Naive thymus-derived CD8-positive, alpha-beta T cell (primary cell): ENCODE results near the gene PLAC1. TPM values are rescaled to one million over a fixed set of nuclear protein-coding genes. Genes with fewer than 3 reads are reported as not detected.

Experiments
- ATAC-seq, 2 donors: fragments of 150-1000 bp; cut with Tn5 transposase in 1 of 2; sonication (Bioruptor Pico), chemical (Tn5 transposase) in 1 of 2; 1 replicate in 1 of 2; 2 replicates in 1 of 2; pipeline ENCODE4 v1.10.0; 2021; ENCODE audit warnings: mild to moderate bottlenecking in 2 of 2, moderate library complexity in 2 of 2
- POLR2A ChIA-PET: fragments of 350-600 bp; sonication (Branson Sonifier 250); formaldehyde crosslinking; loops from one replicate; lab custom pipeline; 2021; ENCODE audit warnings: antibody characterized with exemption; lab: Charles Lee
- DNase-seq, 10 donors: peaks; one replicate each; pipeline versions ENCODE4 v3.0.0 to v3.0.0-alpha.2; 2020 to 2022
- H3K27ac Mint-ChIP-seq, 10 donors: one replicate each; pipeline ENCODE4 v1.8.0; 2020 to 2022; ENCODE audit warnings: mild to moderate bottlenecking in 10 of 10, mixed read lengths in 10 of 10, moderate library complexity in 4 of 10, inconsistent platforms in 1 of 10
- H3K27me3 Mint-ChIP-seq, 5 donors: one replicate each; pipeline ENCODE4 v1.8.0; 2021 to 2022; ENCODE audit warnings: mixed read lengths in 5 of 5
- H3K36me3 Mint-ChIP-seq, 3 donors: one replicate each; pipeline ENCODE4 v1.8.0; 2020 to 2022; ENCODE audit warnings: mixed read lengths in 3 of 3, mild to moderate bottlenecking in 2 of 3, inconsistent platforms in 1 of 3
- H3K4me1 Mint-ChIP-seq, 4 donors: one replicate each; pipeline ENCODE4 v1.8.0; 2021 to 2022; ENCODE audit warnings: mixed read lengths in 4 of 4
- H3K4me3 Mint-ChIP-seq, 10 donors: one replicate each; pipeline ENCODE4 v1.8.0; 2020 to 2022; ENCODE audit warnings: mild to moderate bottlenecking in 10 of 10, mixed read lengths in 10 of 10, moderate library complexity in 6 of 10, inconsistent platforms in 1 of 10
- H3K9me3 Mint-ChIP-seq, 9 donors: one replicate each; pipeline ENCODE4 v1.8.0; 2020 to 2022; ENCODE audit warnings: mixed read lengths in 9 of 9, mild to moderate bottlenecking in 3 of 9, inconsistent platforms in 1 of 9, moderate library complexity in 1 of 9
- polyA plus RNA-seq, 3 donors: library from polyadenylated mRNA; unstranded; fragments of 300-500 nt; fragmentation: Illumina TruSeq; gene quantifications; one replicate each; pipeline ENCODE4 v1.2.3, GENCODE V29; 2021
- total RNA-seq, 8 experiments: library from RNA in 2 of 8; stranded (reverse) in 2 of 8; gene quantifications; one replicate each; pipeline ENCODE4 v1.2.3 and lab custom pipeline; 2021 to 2026

The PLAC1 gene
- total and polyA plus RNA-seq, 5 experiments from 2014 or later: not detected

DNA sequence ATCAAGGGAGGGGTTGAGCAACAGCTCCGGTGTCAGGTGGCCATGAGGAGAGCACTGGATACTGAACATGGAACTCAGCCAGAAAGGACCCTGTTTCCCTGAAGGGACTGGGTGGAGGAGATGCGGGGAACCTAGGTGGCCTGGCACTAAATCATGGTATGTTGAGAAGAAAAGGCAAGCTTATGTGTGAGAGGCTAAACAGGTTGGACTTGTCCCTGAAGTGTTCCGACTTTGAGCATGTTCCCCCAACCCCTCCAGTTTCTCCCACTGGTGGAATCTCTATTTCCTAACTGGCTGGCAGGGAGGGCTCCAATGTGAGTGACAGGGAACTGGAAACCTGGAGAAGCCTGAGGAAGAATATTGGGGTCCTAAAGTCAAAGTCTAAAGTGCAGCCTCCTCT, 69.5 kb downstream of the PLAC1 start:
- Mint-ChIP-seq H3K9me3 (peaks cover 0 to 2% (median 0%) of the 10 kb centered on the region in 9 donors), H3K27me3 (peaks cover 2 to 11% (median 3%) of the 10 kb centered on the region in 5 donors), H3K4me1 (no peaks in the 10 kb centered on the region), H3K4me3 (no peak overlapping the region), H3K36me3 (no peaks in the 10 kb centered on the region), H3K27ac (no peak overlapping the region)
- POLR2A ChIA-PET: no interaction called here
- no peak for DNase-seq
- ATAC-seq: no peak

DNA sequence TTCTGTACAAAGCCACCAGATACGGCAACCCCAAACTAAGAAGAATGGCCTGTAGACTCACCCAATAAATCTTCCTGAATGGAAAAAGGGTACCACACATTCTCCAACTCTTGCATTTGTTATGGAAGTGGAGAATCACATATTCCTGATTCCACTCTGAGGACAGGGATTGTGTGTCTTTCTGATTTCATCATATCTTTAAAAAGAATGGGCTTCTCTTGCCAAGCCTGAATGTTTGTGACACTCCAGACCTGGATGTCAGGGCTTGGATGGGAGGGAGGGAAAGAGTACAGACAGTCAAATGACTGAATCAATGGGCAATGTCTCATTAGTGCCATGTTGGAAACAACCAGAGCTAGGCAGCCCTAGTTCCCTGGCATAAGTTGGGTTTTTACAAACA, 77.4 kb downstream of the PLAC1 start:
- H3K27ac Mint-ChIP-seq: no peak overlapping the region
- H3K9me3 Mint-ChIP-seq: peaks cover 0 to 2% (median 0%) of the 10 kb centered on the region in 9 donors
- no peaks in the 10 kb centered on the region for H3K4me1 Mint-ChIP-seq
- peaks cover 0 to 2% (median 0%) of the 10 kb centered on the region in 5 donors for H3K27me3 Mint-ChIP-seq
- H3K4me3 Mint-ChIP-seq: no peak overlapping the region
- DNase-seq (no peak), ATAC-seq (no peak)
- POLR2A ChIA-PET: no interaction called here
- no peaks in the 10 kb centered on the region for H3K36me3 Mint-ChIP-seq

DNA sequence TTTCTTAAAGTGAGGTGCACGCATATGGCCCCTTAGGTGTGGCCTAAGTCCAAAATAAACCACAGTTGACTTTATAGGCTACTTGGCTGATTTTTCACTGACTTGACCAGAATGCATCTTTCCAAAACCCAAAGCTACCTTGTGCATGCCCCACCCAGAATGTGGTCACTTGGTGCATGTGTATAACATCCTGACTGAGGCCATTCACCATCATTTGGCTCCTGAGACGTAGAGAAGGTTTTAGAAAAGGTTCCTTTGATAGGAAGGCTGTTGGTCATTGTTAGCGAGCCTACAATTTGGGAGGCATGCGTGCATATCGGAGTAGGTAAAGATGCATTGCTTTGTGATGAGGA, 84.6 kb downstream of the PLAC1 start:
- H3K9me3 Mint-ChIP-seq: no peaks in the 10 kb centered on the region
- DNase-seq: no peak
- H3K4me3 Mint-ChIP-seq: no peak overlapping the region
- H3K4me1 Mint-ChIP-seq: peaks cover 0 to 2% (median 0%) of the 10 kb centered on the region in 4 donors
- H3K27ac Mint-ChIP-seq: no peak overlapping the region
- no peaks in the 10 kb centered on the region for H3K36me3 Mint-ChIP-seq
- H3K27me3 Mint-ChIP-seq: peaks cover 0 to 4% (median 0%) of the 10 kb centered on the region in 5 donors
- ATAC-seq: no peak
- POLR2A ChIA-PET: no interaction called here

DNA sequence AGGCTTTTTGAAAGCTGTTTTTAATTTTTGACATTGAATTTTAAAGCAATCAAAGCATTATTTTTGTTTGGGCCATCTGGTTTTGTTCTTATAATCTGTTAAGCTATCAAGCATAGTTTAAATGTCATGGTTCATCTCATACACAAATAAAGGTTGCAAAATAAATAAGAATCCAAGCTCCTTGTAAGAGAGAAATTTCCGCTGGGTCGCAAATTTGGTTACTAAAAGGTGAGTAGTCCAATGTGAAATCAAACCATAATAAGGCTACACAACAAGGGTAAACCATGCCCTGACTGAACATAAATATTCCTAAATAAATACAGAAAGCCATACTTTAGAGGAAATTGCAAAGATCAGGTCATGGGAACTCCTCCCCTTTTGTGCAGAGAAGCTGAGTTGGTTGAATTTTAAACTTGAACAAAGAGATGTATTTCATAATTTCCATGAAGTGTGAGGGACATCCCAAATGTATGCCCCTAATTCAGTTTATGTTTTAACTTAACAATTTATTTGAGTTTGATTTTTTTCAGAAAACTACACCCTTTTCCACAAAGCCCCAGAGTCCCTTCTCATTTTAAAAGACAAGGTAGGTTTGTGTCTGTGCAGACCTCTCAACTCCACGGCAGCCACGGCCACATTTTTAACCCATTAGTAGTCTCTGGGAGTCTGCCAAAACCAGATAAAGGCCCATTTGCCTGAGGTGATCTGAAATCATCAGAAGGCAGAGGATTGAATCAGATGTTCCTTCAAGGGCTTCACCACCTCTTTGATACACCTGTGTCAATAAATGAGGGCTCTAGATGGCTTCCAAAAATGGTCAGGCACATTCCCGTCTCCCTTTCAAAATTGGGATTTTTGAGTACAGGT, 85.2 kb downstream of the PLAC1 start:
- POLR2A ChIA-PET: no interaction called here
- Mint-ChIP-seq H3K36me3 (no peaks in the 10 kb centered on the region), H3K4me1 (peaks cover 0 to 2% (median 0%) of the 10 kb centered on the region in 4 donors), H3K9me3 (no peaks in the 10 kb centered on the region), H3K27ac (no peak overlapping the region), H3K4me3 (no peak overlapping the region), H3K27me3 (peaks cover 0 to 4% (median 0%) of the 10 kb centered on the region in 5 donors)
- DNase-seq (no peak), ATAC-seq (no peak)

DNA sequence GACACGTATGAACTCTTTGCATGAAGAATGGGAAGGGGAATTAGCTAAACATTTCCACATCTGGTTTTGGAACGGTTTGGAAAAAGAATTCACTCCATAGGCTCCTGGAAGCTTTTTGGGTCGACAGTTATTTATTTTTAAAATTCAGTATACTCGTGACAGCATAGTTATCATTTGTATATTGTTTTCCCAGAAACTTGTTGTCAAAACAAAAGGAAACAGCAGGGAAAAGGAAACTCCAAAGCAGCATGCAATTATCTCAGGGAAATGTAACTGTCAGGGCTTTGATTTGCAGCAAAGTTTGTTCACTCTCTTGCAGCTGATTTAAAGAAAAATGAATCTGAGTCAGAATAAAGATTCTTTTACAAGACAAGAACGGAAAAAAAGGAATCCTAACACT, 86.5 kb downstream of the PLAC1 start:
- Mint-ChIP-seq H3K36me3 (no peaks in the 10 kb centered on the region), H3K9me3 (no peaks in the 10 kb centered on the region), H3K4me3 (no peak overlapping the region), H3K4me1 (peaks cover 0 to 2% (median 0%) of the 10 kb centered on the region in 4 donors), H3K27ac (no peak overlapping the region), H3K27me3 (peaks cover 0 to 2% (median 0%) of the 10 kb centered on the region in 5 donors)
- ATAC-seq (no peak), DNase-seq (no peak)
- POLR2A ChIA-PET: no interaction called here

DNA sequence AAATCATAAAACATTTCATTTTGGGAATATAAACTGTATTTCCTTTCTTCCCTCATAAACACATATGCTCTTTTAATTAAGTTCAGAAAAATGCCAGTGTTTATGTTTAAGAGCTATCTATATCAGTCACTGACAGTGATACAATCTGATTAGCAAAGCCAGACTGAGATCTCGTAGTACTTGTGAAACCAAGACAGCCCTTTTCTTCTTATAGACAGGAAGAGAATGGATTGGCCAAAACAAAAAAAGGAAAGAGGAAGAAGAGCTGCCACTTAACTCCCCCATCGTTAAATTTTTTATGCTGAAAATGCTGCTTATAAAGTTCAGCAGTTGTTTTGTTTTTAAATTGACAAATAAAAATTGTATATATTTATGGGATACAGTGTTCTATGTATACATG, 87.4 kb downstream of the PLAC1 start:
- ATAC-seq: no peak
- H3K27ac Mint-ChIP-seq: no peak overlapping the region
- DNase-seq: no peak
- H3K4me3 Mint-ChIP-seq: no peak overlapping the region
- peaks cover 0 to 2% (median 0%) of the 10 kb centered on the region in 5 donors for H3K27me3 Mint-ChIP-seq
- peaks cover 0 to 4% (median under 1%) of the 10 kb centered on the region in 4 donors for H3K4me1 Mint-ChIP-seq
- no peaks in the 10 kb centered on the region for H3K36me3 Mint-ChIP-seq
- no peaks in the 10 kb centered on the region for H3K9me3 Mint-ChIP-seq
- POLR2A ChIA-PET: no interaction called here

DNA sequence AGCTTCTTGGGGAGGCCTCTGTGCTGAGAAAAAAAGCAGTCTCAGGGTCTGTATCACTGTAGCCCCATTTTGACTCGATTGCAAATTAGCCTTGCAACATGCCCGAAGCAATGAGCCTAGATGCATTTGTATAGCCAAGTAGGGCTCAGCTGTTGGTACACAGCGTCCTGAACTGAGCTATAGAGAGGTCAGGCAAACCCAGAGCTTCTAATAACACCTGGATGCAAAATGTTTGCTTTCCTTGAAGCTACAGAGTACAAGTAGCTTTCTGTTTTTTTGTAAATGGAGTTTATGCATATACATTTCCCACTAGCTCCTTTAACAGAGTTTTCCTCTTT, 87.8 kb downstream of the PLAC1 start:
- H3K9me3 Mint-ChIP-seq: no peaks in the 10 kb centered on the region
- peaks cover 0 to 4% (median under 1%) of the 10 kb centered on the region in 4 donors for H3K4me1 Mint-ChIP-seq
- DNase-seq: no peak
- no peak overlapping the region for H3K4me3 Mint-ChIP-seq
- no peak overlapping the region for H3K27ac Mint-ChIP-seq
- POLR2A ChIA-PET: no interaction called here
- H3K27me3 Mint-ChIP-seq: peaks cover 0 to 2% (median under 1%) of the 10 kb centered on the region in 5 donors
- H3K36me3 Mint-ChIP-seq: no peaks in the 10 kb centered on the region
- no peak for ATAC-seq

DNA sequence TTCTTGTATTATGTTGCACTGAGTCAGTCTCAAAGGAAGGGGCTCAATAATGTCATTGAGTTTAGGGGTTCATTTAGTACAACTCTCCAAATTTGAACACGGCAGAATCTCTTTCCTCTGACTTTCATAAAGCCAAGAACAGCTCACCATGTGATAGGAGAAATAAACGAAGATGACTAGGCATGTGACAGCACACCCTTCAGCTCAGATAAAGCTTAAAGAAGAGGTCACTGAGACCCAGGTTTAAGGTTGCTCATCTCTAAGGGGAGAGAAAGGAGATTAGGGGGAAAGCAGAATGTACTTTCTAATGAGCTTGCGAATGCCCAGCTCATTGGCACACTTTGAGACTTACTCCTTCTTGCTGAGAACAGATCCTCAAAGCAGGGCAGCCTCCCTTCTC, 89.0 kb downstream of the PLAC1 start:
- DNase-seq: no peak
- Mint-ChIP-seq H3K4me3 (no peak overlapping the region), H3K4me1 (peaks cover 0 to 4% (median under 1%) of the 10 kb centered on the region in 4 donors), H3K9me3 (no peaks in the 10 kb centered on the region), H3K27me3 (peaks cover 0 to 4% (median 2%) of the 10 kb centered on the region in 5 donors), H3K27ac (no peak overlapping the region), H3K36me3 (no peaks in the 10 kb centered on the region)
- no peak for ATAC-seq
- POLR2A ChIA-PET: interaction anchor here (0.5 kb wide), 1 partner anchor 16 kb away, joined by 5 read pairs; no protein-coding TSS in a partner anchor

DNA sequence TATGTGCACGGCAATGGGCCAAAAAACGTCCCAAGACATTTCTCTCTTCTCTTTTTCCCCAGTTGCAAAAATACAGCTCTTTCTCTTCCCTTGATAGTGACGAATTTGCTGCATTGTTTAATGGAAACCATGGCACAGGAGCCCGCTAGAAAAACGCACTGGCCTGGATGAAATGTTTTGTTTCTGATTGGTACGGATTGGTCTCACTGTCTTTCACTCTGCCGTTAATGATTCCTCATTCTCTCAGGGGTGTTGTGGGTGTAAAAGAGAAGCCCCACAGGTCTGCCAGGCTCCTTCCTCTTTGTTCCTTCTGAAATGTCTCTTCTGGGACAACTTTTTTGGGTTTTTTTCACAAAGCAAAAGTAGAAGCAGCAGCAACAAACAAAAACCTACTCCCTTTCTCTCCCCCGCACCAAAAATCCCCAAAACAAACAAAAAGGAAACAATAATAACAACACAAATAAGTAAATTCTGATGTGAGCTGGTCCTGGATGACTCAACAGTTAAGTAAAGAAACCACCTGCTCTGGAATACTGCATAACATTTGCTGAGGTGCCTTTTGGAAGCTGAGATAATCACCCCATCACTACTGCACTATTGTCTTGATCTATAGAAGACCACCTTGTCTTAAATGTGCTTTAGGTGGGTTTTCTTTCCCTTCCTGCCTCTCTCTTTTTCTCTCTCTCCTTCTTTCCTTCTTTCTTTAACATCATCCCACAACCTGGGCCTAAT, 89.8 kb downstream of the PLAC1 start:
- H3K36me3 Mint-ChIP-seq: no peaks in the 10 kb centered on the region
- no peak overlapping the region for H3K27ac Mint-ChIP-seq
- H3K9me3 Mint-ChIP-seq: no peaks in the 10 kb centered on the region
- ATAC-seq: no peak
- H3K27me3 Mint-ChIP-seq: peaks cover 0 to 4% (median 2%) of the 10 kb centered on the region in 5 donors
- no peak for DNase-seq
- POLR2A ChIA-PET: no interaction called here
- H3K4me1 Mint-ChIP-seq: peaks cover 0 to 4% (median under 1%) of the 10 kb centered on the region in 4 donors
- no peak overlapping the region for H3K4me3 Mint-ChIP-seq

DNA sequence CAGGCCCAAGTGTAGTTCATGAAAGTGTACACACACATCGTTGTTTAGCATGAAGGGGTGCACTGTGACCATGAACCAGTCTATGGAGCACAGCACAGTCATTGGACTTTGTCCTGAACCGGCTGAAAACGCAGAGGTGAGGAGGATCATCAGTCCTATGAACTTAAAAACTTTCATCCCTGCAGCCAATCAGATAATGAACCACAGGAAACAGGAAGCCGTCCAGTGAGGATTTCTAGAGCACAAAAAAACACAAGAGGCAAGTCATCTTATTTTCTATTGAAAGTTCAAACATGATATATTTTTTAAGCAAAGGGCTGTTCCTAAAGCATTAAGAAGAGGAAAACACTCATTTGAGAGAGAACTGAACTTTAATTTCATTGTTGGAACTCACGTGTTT, 91.8 kb downstream of the PLAC1 start:
- DNase-seq (no peak), ATAC-seq (no peak)
- H3K27ac Mint-ChIP-seq: no peak overlapping the region
- no peaks in the 10 kb centered on the region for H3K9me3 Mint-ChIP-seq
- POLR2A ChIA-PET: no interaction called here
- H3K4me3 Mint-ChIP-seq: no peak overlapping the region
- peaks cover 0 to 11% (median 7%) of the 10 kb centered on the region in 5 donors for H3K27me3 Mint-ChIP-seq
- peaks cover 0 to 5% (median 2%) of the 10 kb centered on the region in 4 donors for H3K4me1 Mint-ChIP-seq
- no peaks in the 10 kb centered on the region for H3K36me3 Mint-ChIP-seq

DNA sequence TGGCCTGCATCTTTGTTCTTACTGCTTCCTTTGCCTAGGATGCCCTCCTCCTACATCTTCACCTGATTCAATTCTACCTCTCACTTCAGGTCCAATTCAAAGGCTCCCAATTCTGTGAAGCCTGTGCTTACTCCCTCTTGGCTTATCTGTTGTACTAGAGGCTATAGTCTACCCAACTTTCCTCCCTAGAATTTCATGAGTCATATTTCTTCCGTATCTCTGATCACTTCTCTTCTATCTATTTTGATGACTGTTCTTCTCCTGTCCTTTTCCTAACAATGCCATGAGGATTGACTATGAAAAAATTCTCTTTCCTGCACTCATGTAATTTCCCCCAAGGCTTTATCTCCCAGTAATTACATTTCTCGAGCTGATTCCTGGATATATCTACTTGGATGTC, 96.3 kb downstream of the PLAC1 start:
- no peak overlapping the region for H3K4me3 Mint-ChIP-seq
- H3K4me1 Mint-ChIP-seq: peaks cover 0 to 5% (median under 1%) of the 10 kb centered on the region in 4 donors
- DNase-seq (no peak), ATAC-seq (no peak)
- H3K36me3 Mint-ChIP-seq: no peaks in the 10 kb centered on the region
- H3K9me3 Mint-ChIP-seq: no peaks in the 10 kb centered on the region
- POLR2A ChIA-PET: no interaction called here
- peaks cover 0 to 11% (median 7%) of the 10 kb centered on the region in 5 donors for H3K27me3 Mint-ChIP-seq
- no peak overlapping the region for H3K27ac Mint-ChIP-seq

DNA sequence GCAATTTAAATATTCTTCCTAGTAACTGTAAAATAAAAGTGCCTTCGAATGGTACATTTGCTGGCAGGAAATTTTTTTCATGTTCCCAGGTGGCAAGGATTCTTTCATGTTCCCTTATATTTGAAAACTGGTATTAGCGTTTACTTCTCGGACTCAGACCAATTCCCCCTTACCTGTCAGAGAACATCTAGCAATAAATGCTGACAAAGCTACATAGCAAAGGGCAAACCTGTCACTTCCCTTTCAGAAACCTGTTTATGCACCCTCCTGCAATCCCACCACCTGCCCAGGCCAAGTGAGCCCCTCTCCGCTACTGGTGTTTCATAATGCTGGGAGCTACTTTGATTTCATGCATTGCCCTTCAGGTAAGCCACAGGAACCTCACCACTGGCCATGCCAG, 100.1 kb downstream of the PLAC1 start:
- POLR2A ChIA-PET: no interaction called here
- H3K27me3 Mint-ChIP-seq: peaks cover 7 to 19% (median 10%) of the 10 kb centered on the region in 5 donors
- peaks cover 0 to 3% (median 0%) of the 10 kb centered on the region in 4 donors for H3K4me1 Mint-ChIP-seq
- no peaks in the 10 kb centered on the region for H3K36me3 Mint-ChIP-seq
- H3K9me3 Mint-ChIP-seq: no peaks in the 10 kb centered on the region
- H3K4me3 Mint-ChIP-seq: no peak overlapping the region
- ATAC-seq (no peak), DNase-seq (no peak)
- no peak overlapping the region for H3K27ac Mint-ChIP-seq

DNA sequence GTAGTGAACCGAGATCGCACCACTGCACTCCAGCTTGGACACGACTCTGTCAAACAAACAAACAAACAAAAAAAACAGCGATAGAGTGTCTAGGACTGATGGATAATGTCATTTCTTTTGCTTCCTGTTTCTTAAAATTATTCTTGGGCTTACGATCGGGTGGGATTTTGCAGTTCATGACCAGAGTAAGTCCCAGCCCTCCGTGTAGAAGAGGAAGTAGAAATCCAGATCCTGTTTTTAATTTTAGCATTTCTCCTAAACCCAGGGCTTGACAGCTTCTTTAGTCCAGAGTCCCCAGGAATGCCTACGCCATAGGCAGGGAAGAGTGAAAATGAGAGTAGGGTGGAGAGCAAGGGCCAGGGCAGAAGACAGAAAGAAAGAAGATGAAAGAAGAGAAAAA, 104.0 kb downstream of the PLAC1 start:
- Mint-ChIP-seq H3K4me3 (no peak overlapping the region), H3K4me1 (peaks cover 7 to 13% (median 10%) of the 10 kb centered on the region in 4 donors), H3K9me3 (no peaks in the 10 kb centered on the region), H3K27me3 (peaks cover 9 to 31% (median 20%) of the 10 kb centered on the region in 5 donors), H3K36me3 (peaks cover 0 to 3% (median 0%) of the 10 kb centered on the region in 3 donors), H3K27ac (no peak overlapping the region)
- ATAC-seq (no peak), DNase-seq (no peak)
- POLR2A ChIA-PET: no interaction called here
